Erythroblast (primary cell): ENCODE results near the gene LSR.

ENCODE experiments used
- DNase-seq, 2 experiments: peaks; one replicate each; lab custom pipeline; 2025; lab: John Stamatoyannopoulos, UW
- GATA1 ChIP-seq: IDR thresholded peaks from 2 replicates; pipeline ENCODE4 v1.6.1; 2011; ENCODE audit warnings: low read depth, mild to moderate bottlenecking, control low read depth, low read length, moderate library complexity
- POLR2A ChIP-seq: IDR thresholded peaks from 2 replicates; pipeline ENCODE4 v1.6.1; 2011; ENCODE audit warnings: mild to moderate bottlenecking, low read length

LSR gene

DNA sequence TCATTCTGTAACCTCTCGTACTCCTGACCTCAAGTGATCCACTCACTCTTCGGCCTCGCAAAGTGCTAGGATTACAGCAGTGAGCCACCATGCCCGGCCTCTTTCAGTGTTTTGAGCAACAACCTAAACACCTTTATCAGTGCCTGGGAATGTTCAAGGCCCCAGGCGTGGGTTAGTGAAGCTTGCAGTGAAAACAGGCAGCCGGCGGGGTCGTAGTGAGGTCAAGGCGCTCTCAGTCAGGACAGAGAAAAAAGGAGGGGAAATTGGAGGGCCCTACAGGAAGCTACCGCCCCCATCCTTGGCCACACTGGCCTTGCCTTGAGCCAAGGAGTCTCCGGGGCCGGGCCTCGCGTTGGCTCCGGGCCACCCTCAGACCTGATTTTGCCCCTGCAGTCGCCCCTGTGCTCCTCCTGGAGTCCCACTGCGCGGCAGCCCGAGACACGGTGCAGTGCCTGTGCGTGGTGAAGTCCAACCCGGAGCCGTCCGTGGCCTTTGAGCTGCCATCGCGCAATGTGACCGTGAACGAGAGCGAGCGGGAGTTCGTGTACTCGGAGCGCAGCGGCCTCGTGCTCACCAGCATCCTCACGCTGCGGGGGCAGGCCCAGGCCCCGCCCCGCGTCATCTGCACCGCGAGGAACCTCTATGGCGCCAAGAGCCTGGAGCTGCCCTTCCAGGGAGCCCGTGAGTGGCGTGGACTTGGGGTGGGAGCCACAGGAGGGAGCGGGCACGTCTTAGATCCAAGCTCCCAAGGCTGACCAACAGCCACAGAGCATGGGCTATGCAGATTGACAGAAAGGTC lies 60.9 kb downstream of the LSR start:
- TF ChIP-seq GATA1 (no peak), POLR2A (no peak)
- DNase-seq: no peak

DNA sequence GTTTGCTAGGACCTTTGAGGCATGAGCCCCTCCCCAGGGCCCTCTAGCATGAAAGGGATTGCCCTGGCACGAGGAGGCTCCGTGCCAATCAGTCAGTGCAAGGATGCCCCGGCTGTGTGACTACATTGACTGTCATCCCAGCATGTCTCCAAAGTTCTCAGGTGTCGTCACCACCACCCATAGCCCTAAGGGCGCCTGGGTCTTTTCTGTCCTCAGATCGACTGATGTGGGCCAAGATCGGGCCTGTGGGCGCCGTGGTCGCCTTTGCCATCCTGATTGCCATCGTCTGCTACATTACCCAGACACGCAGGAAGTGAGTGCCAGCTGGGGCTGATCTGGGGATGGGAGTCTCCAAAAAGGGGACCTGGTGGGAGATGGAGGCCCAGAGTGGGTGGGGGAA lies 61.5 kb downstream of the LSR start:
- DNase-seq: no peak
- no peak for TF ChIP-seq POLR2A
- TF ChIP-seq GATA1: no peak

DNA sequence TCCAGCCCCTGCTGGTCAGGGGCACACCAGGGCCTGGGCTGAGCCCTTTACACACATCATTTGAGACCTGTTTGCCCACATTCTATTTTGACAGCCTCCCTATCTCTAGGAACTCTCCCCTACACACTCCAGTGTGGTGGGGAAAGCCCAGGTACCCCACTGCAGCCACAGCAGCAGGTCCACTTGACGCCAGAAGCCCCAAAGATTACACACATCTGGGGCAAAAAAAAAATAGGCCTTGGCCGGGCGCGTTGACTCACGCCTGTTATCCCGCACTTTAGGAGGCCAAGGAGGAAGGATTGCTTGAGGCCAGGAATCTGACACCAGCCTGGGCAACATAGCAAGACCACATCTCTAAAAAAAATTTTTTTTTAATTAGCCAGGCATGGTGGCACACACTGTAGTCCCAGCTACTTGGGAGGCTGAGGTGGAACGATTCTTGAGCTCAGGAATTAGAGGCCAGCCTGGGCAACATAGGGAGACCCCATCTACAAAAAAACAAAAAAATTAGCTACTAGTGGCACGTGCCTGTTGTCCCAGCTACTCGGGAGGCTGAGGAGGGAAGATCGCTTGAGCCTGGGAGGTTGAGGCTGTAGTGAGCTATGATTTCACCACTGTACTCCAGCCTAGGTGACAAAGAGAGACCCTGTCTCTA lies 62.1 kb downstream of the LSR start:
- DNase-seq: no peak

DNA sequence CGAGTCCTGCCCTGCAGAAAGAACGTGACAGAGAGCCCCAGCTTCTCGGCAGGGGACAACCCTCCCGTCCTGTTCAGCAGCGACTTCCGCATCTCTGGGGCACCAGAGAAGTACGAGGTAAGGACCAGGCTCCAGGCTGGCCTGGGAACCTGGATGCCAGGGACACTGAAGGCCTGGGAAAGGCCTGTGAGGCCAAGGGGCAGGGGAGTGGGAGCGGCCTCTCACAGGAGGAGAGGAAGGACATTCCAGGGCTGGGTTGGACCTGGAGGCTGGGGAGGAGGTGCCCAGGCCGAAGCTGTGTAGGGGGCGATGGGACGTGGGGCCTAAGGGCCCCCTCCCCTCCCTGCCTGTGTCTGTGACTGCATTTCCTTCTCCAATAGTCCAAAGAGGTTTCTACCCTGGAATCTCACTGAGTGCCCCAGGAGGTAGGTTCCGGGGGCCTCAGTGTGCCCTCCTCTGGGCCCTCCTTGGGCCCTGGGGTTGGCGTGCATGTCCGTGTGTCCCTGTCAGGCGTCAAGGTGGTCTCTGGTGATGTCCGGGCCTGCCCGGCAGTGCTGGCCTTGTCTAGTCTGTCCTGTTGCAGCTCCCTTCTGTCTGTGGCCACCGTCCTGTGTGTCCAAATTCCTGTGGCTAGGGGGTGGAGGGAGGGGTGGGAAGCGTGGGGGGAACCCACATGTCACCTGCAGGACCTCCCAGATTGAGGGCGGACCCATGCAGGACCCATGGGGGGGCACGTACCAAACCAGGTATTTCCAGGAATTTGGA lies 63.3 kb downstream of the LSR start:
- TF ChIP-seq GATA1: no peak
- TF ChIP-seq POLR2A: no peak
- no peak for DNase-seq

More for the DNA sequence above, 62.1 kb downstream of the LSR start:
- TF ChIP-seq POLR2A (no peak), GATA1 (no peak)

DNA sequence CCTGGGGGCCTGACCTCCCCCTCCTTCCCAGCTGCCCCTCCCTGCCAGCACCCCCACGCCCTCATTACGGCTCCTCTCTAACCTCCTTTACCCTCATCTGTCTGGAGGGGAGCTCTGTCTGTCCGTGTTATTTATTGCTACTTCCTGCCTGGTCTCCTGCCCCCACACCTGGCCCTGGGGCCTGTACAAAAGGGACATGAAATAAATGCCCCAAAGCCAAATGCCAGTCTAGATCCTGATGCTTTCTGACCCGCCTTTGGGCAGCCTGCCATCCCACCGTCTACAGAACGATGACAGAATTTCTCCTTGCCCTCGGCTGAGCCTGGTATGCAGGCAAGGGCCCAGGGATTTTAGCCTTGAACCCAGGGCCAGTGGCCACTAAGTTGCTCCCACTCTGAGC lies 64.8 kb downstream of the LSR start:
- DNase-seq: no peak
- TF ChIP-seq POLR2A: no peak
- no peak for TF ChIP-seq GATA1

DNA sequence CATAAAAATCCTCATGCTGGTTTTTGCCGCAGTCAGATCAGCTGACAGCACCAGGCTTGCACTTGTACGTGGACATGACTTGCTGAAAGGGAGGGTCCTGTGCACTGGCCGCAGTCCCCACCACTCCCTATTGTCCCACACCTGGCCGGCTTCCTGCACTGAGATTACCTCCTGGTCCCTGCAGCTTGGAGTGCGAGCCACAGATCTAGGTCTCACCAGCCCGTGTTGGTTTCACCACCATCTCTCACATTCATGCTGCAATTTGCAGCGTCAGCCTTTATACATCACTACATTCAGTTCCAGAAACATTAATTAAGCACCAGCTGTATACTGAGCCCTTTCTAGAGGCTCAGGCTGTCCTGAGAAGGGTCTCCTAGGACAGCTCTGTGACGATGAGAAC lies 65.2 kb downstream of the LSR start:
- TF ChIP-seq GATA1 (no peak), POLR2A (no peak)
- DNase-seq: no peak

DNA sequence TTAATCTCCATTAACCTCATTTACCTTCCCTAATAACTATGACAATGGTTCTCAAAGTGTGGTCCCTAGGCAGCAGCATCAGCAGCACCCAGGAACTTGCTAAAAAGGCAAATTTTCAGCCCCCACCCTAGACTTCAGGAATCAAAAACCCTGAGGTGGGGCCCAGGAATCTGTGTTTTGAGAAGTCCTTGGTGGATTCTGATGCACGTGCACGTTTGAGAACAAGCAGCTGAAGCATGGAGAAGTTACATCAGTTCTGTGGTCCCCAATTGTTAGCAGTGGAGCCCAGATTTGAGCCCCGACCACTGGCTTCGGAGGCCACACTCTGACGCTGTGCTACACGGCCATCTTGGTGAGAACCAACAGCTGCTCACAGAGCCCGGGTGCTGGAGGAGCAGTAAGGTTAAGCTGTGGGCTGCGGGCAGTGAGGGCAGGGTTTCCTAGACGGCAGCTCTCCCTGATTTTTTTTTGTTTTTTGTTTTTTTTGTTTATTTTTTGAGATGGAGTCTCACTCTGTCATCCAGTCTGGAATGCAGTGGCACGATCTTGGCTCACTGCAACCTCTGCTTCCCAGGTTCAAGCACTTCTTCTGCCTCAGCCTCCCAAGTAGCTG lies 66.2 kb downstream of the LSR start:
- TF ChIP-seq GATA1 (no peak), POLR2A (no peak)
- no peak for DNase-seq

DNA sequence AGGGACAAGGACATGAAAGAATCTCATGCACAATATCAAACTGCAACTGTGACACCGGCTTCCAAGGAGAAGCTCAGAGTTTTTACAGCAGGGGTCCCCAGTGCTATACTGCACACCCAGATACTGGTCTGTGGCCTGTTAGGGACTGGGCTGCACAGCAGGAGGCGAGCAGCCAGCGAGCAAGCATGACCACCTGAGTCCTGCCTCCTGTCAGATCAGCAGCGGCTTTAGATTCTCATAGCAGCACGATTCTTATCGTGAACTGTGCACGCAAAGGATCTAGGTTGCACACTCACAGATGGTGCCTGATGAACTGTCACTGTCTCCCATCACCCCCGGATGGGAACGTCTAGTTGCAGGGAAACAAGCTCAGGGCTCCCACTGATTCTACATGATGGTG lies 67.1 kb downstream of the LSR start:
- TF ChIP-seq GATA1: no peak
- no peak for TF ChIP-seq POLR2A
- DNase-seq: no peak

DNA sequence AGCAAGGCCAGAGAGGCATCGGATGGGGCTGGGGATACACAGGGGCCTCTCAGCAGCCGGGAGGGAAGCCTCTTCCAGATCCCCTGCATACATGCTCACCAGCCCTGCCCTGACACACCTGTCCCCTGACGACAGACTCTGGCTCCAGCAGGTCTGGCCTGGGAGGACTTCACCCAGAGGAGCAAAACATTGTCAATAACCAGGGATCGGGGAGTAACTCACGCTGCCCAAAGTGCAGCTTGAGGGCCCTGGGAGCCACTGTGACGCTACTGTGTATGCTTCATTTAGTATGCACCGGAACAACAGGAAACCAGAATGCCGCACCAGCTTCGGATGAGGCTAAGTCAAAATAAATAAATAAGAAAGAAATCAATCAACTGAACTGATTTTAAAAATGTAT lies 67.8 kb downstream of the LSR start:
- TF ChIP-seq GATA1 (no peak), POLR2A (no peak)
- no peak for DNase-seq
